ENCODE measurements around the gene ADAMTS3. TPM values are rescaled to one million over a fixed set of nuclear protein-coding genes. Genes with fewer than 3 reads are reported as not detected.

The ADAMTS3 gene
- polyA plus RNA-seq, 1 donor (not counting 4 experiments of a cell fraction or from before 2014, with no cell fraction given): 0.09 TPM

- Histone ChIP-seq H3K36me3 (ENCODE audit: control insufficient read depth in 2 of 2, extremely low read depth in 1 of 2, insufficient read depth in 2 of 2, low read length in 2 of 2) (no peaks in the 10 kb centered on the region), H3K4me2 (ENCODE audit: control insufficient read depth, extremely low read depth, insufficient read depth, low read depth, low read length) (peak overlapping the region; percentile 9), H4K20me1 (ENCODE audit: control insufficient read depth, extremely low read depth, insufficient read depth, low read length) (no peaks in the 10 kb centered on the region), H3K27me3 (ENCODE audit: control insufficient read depth, extremely low read depth, insufficient read depth, low read length) (no peaks in the 10 kb centered on the region), H2AFZ (ENCODE audit: control insufficient read depth, low read length) (no peak overlapping the region), H3K9me3 (ENCODE audit: control insufficient read depth, low read depth, low read length) (no peaks in the 10 kb centered on the region), H3K4me3 (ENCODE audit: control insufficient read depth in 2 of 3, extremely low read depth in 1 of 3, insufficient read depth in 2 of 3, low read depth in 1 of 3, low read length in 3 of 3) (no peak overlapping the region), H3K27ac (ENCODE audit: control insufficient read depth, insufficient read depth, low read length) (no peak overlapping the region), H3K4me1 (ENCODE audit: control insufficient read depth, extremely low read depth, insufficient read depth, low read length) (peaks cover 20% of the 10 kb centered on the region), H3K9me1 (ENCODE audit: control insufficient read depth, extremely low read depth, insufficient read depth, low read length) (no peaks in the 10 kb centered on the region), H3K79me2 (ENCODE audit: control insufficient read depth, insufficient read depth, low read length) (no peaks in the 10 kb centered on the region), H3K9ac (ENCODE audit: control insufficient read depth, extremely low read depth, insufficient read depth, low read length) (no peak overlapping the region)
- dilution Hi-C loops (cut with MboI; ENCODE audit: extremely low pct_ligation_motif_present, low sequenced_read_pairs): no loop called here
- FAIRE-seq: peak; percentile 5
- DNase-seq (ENCODE audit: low read depth, low spot score): no peak
- TF ChIP-seq EZH2 (IDR thresholded peaks at IDR 0.05; ENCODE audit: low read length): no peak
- no peak for TF ChIP-seq CTCF (optimal IDR thresholded peaks at IDR 0.05 in 1 of 3, IDR thresholded peaks at IDR 0.05 in 1 of 3, conservative IDR thresholded peaks at IDR 0.05 in 1 of 3; ENCODE audit: extremely low read depth in 1 of 3, insufficient read depth in 2 of 3, low read length in 3 of 3)
Measured at GRCh38 chr4:72320223-72320948, 248.6 kb downstream of the ADAMTS3 start.

DNA sequence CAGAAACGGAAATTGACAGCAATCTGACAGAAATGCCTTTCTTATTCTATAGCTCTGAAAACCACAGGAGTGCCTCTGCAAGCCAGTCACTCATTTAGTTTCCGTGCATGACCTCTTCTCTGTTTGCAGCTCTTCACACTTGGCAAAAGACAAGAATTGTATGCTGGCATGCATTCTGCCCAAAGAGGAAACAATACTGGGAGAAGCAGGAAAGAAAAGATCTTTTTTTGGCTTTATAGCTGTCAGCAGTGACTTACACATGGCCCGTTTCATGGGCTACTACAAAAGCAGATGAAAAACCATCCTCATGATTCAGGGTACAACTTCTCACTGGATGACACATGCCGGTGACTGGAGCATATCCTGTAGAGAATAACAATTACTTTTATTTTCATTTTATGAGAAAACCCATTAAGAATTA, 249.4 kb downstream of the ADAMTS3 start:
- Histone ChIP-seq H3K27ac (ENCODE audit: control insufficient read depth, insufficient read depth, low read length) (peak overlapping the region; percentile 59), H3K4me3 (ENCODE audit: control insufficient read depth in 2 of 3, extremely low read depth in 1 of 3, insufficient read depth in 2 of 3, low read depth in 1 of 3, low read length in 3 of 3) (no peak overlapping the region), H4K20me1 (ENCODE audit: control insufficient read depth, extremely low read depth, insufficient read depth, low read length) (no peaks in the 10 kb centered on the region), H3K4me2 (ENCODE audit: control insufficient read depth, extremely low read depth, insufficient read depth, low read depth, low read length) (peak overlapping the region; percentile 46), H3K27me3 (ENCODE audit: control insufficient read depth, extremely low read depth, insufficient read depth, low read length) (no peaks in the 10 kb centered on the region), H3K79me2 (ENCODE audit: control insufficient read depth, insufficient read depth, low read length) (no peaks in the 10 kb centered on the region), H3K9ac (ENCODE audit: control insufficient read depth, extremely low read depth, insufficient read depth, low read length) (no peak overlapping the region), H3K36me3 (ENCODE audit: control insufficient read depth in 2 of 2, extremely low read depth in 1 of 2, insufficient read depth in 2 of 2, low read length in 2 of 2) (no peaks in the 10 kb centered on the region), H3K9me1 (ENCODE audit: control insufficient read depth, extremely low read depth, insufficient read depth, low read length) (no peaks in the 10 kb centered on the region), H3K4me1 (ENCODE audit: control insufficient read depth, extremely low read depth, insufficient read depth, low read length) (peaks cover 20% of the 10 kb centered on the region), H2AFZ (ENCODE audit: control insufficient read depth, low read length) (no peak overlapping the region), H3K9me3 (ENCODE audit: control insufficient read depth, low read depth, low read length) (no peaks in the 10 kb centered on the region)
- no peak for DNase-seq (ENCODE audit: low read depth, low spot score)
- dilution Hi-C loops (cut with MboI; ENCODE audit: extremely low pct_ligation_motif_present, low sequenced_read_pairs): no loop called here
- peak; percentile 84 for FAIRE-seq
- TF ChIP-seq EZH2 (IDR thresholded peaks at IDR 0.05; ENCODE audit: low read length): no peak
- TF ChIP-seq CTCF (optimal IDR thresholded peaks at IDR 0.05 in 1 of 3, IDR thresholded peaks at IDR 0.05 in 1 of 3, conservative IDR thresholded peaks at IDR 0.05 in 1 of 3; ENCODE audit: extremely low read depth in 1 of 3, insufficient read depth in 2 of 3, low read length in 3 of 3): no peak

All from keratinocyte (primary cell).